Measurements from ENCODE around the gene GNLY.

- TF ChIP-seq CTCF (IDR thresholded peaks at IDR 0.05; ENCODE audit: low read depth, low read length) (no peak), EZH2phosphoT487 (IDR thresholded peaks at IDR 0.05; ENCODE audit: low read depth) (no peak)
Observed at GRCh38 chr2:85668009-85668856, 25.9 kb upstream of the GNLY start, which contains the start of gene SFTPB.

All from OCI-LY3 (cell line).